Stimulated activated CD4-positive, alpha-beta T cell treated with anti-CD3 and anti-CD28 coated beads, Interleukin-1b, Interleukin-23, amount 100 ng/mL, for 24 hours (primary cell): ENCODE data around the gene MGME1.
A peak's percentile ranks its signal among the peaks of the same experiment; 100 is the strongest.

Experiments
- DNase-seq, 4 experiments: peaks; one replicate each; pipeline ENCODE4 v3.0.0-alpha.2; 2020; ENCODE audit warnings: low read depth in 4 of 4, low spot score in 1 of 4

The MGME1 gene

GRCh38 chr20:17992224-17992637, 23.4 kb downstream of the MGME1 start:
- DNase-seq: no peak

GRCh38 chr20:17992847-17993513, 24.2 kb downstream of the MGME1 start:
- DNase-seq: no peak

- DNase-seq: no peak
Observed at GRCh38 chr20:17993546-17993945, 24.7 kb downstream of the MGME1 start.

- DNase-seq: peak in 1 of 4 experiments; percentile 9
Observed at GRCh38 chr20:17995967-17996819, 27.4 kb downstream of the MGME1 start.

GRCh38 chr20:17998446-17998845, 29.6 kb downstream of the MGME1 start:
- no peak for DNase-seq

GRCh38 chr20:17999566-17999965, 30.7 kb downstream of the MGME1 start:
- no peak for DNase-seq

GRCh38 chr20:18001131-18001921, 32.5 kb downstream of the MGME1 start:
- DNase-seq: no peak

- DNase-seq: no peak
Observed at GRCh38 chr20:18003897-18004296, 35.1 kb downstream of the MGME1 start.

GRCh38 chr20:18004384-18005031, 35.7 kb downstream of the MGME1 start:
- no peak for DNase-seq

GRCh38 chr20:18005170-18005989, 36.6 kb downstream of the MGME1 start:
- DNase-seq: no peak

- no peak for DNase-seq
Observed at GRCh38 chr20:18005990-18006364, 37.2 kb downstream of the MGME1 start.

GRCh38 chr20:18006684-18007083, 37.9 kb downstream of the MGME1 start:
- DNase-seq: no peak

- no peak for DNase-seq
Observed at GRCh38 chr20:18007534-18008292, 38.9 kb downstream of the MGME1 start.

- DNase-seq: no peak
Observed at GRCh38 chr20:18009116-18009515, 40.3 kb downstream of the MGME1 start.

- no peak for DNase-seq
Observed at GRCh38 chr20:18011482-18011881, 42.7 kb downstream of the MGME1 start.

GRCh38 chr20:18011951-18012645, 43.3 kb downstream of the MGME1 start:
- no peak for DNase-seq

GRCh38 chr20:18012901-18013300, 44.1 kb downstream of the MGME1 start:
- no peak for DNase-seq

- DNase-seq: no peak
Observed at GRCh38 chr20:18014411-18014810, 45.6 kb downstream of the MGME1 start.

GRCh38 chr20:18016772-18017171, 48.0 kb downstream of the MGME1 start:
- no peak for DNase-seq
